Suprapubic skin (tissue), 4 donors: ENCODE data around the gene DDR2. TPM values are rescaled to one million over a fixed set of nuclear protein-coding genes. Genes with fewer than 3 reads are reported as not detected.
"Not testable (repeated sequence)": the region's sequence is repeated elsewhere in the genome, so short reads cannot be mapped to it uniquely, and the experiment has no call there.

Experiments used
- DNase-seq, 2 donors: peaks; one replicate each; pipeline ENCODE4 v3.0.0-alpha.2; 2019; ENCODE audit warnings: low spot score in 2 of 2
- H3K27ac ChIP-seq: fragments of 200-600 bp; sonication (generic); one replicate; pipeline ENCODE4 v1.5.1; 2019
- H3K27me3 ChIP-seq: fragments of 200-600 bp; sonication (generic); one replicate; pipeline ENCODE4 v1.5.1; 2019
- H3K36me3 ChIP-seq: fragments of 200-600 bp; sonication (generic); one replicate; pipeline ENCODE4 v1.5.1; 2019
- H3K4me1 ChIP-seq: fragments of 200-600 bp; sonication (generic); one replicate; pipeline ENCODE4 v1.5.1; 2019
- H3K4me3 ChIP-seq: fragments of 200-600 bp; sonication (generic); one replicate; pipeline ENCODE4 v1.5.1; 2019; ENCODE audit warnings: mild to moderate bottlenecking
- H3K9me3 ChIP-seq: fragments of 200-600 bp; sonication (generic); one replicate; pipeline ENCODE4 v1.5.1; 2019
- CTCF ChIP-seq, 2 donors: fragments of 200-600 bp in 1 of 2; fragments of 450-650 bp in 1 of 2; sonication (generic) in 1 of 2; IDR thresholded peaks; one replicate each; pipeline ENCODE4 v1.5.1; 2016 to 2019; ENCODE audit warnings: antibody characterized with exemption in 2 of 2, mild to moderate bottlenecking in 1 of 2, moderate library complexity in 1 of 2
- EP300 ChIP-seq: sonication (generic); formaldehyde crosslinking; IDR thresholded peaks from one replicate; pipeline ENCODE4 v1.6.1; 2017; ENCODE audit warnings: antibody characterized with exemption
- POLR2A ChIP-seq, 2 donors: fragments of 450-650 bp; IDR thresholded peaks; one replicate each; pipeline ENCODE4 v1.6.1; 2017; ENCODE audit warnings: antibody characterized with exemption in 2 of 2, mild to moderate bottlenecking in 2 of 2, moderate library complexity in 2 of 2
- POLR2AphosphoS5 ChIP-seq, 3 donors: sonication (generic); formaldehyde crosslinking; IDR thresholded peaks; one replicate each; pipeline ENCODE4 v1.6.1; 2017; ENCODE audit warnings: antibody characterized with exemption in 3 of 3
- WGBS: methylation state at CpG from one replicate; pipeline ENCODE4 v1.1.5; 2018; 5-methylcytosine and 5-hydroxymethylcytosine counted together
- total RNA-seq, 4 donors: library from RNA; depleted of rRNA; stranded (reverse); fragments of >200 nt; gene quantifications; one replicate each; pipeline ENCODE4 v1.1.0, GENCODE V29; 2016

Gene DDR2
- total RNA-seq, 4 donors from 2014 or later, result 7.7 to 50.2 (median 13.8) TPM

GRCh38 chr1:162796617-162797279 lies 164.5 kb downstream of the DDR2 start:
- not testable (repeated sequence) for H3K9me3 ChIP-seq, DNase-seq, H3K27me3 ChIP-seq, H3K4me1 ChIP-seq, H3K4me3 ChIP-seq, H3K27ac ChIP-seq
- WGBS, result 59% methylated on average over 4 of the region's 4 CpGs
- peaks cover 23% of the 10 kb centered on the region for H3K36me3 ChIP-seq

GRCh38 chr1:162799995-162800830 lies 167.9 kb downstream of the DDR2 start:
- DNase-seq, result peak in 1 of 2 donors; percentile 70
- not testable (repeated sequence) for H3K27ac ChIP-seq, H3K4me1 ChIP-seq, H3K9me3 ChIP-seq, H3K27me3 ChIP-seq, H3K4me3 ChIP-seq
- peaks cover 42% of the 10 kb centered on the region for H3K36me3 ChIP-seq
- 53% methylated on average over 6 of the region's 6 CpGs for WGBS
- peak; percentile 37 to 55 for TF ChIP-seq CTCF (IDR thresholded peaks at IDR 0.05)

- not testable (repeated sequence) for DNase-seq, H3K27me3 ChIP-seq, H3K4me3 ChIP-seq, H3K4me1 ChIP-seq, H3K9me3 ChIP-seq, H3K27ac ChIP-seq
- 83% methylated on average over 2 of the region's 2 CpGs for whole genome bisulfite sequencing
- H3K36me3 ChIP-seq, result peaks cover 30% of the 10 kb centered on the region
Observed at GRCh38 chr1:162807503-162807902, 175.2 kb downstream of the DDR2 start.

- not testable (repeated sequence) for H3K27me3 ChIP-seq, H3K27ac ChIP-seq, H3K36me3 ChIP-seq, H3K4me3 ChIP-seq, H3K9me3 ChIP-seq, H3K4me1 ChIP-seq, DNase-seq
- WGBS, result 98% methylated on average over 2 of the region's 2 CpGs
Observed at GRCh38 chr1:162812357-162812756, 180.1 kb downstream of the DDR2 start.

- WGBS, result 87% methylated on average over 2 of the region's 2 CpGs
- H3K27me3 ChIP-seq, H3K4me3 ChIP-seq, H3K36me3 ChIP-seq, H3K27ac ChIP-seq, DNase-seq, H3K9me3 ChIP-seq: not testable (repeated sequence)
- peaks cover 12% of the 10 kb centered on the region for H3K4me1 ChIP-seq
Observed at GRCh38 chr1:162818136-162818535, 185.9 kb downstream of the DDR2 start.

GRCh38 chr1:162818666-162819065 lies 186.4 kb downstream of the DDR2 start:
- not testable (repeated sequence) for H3K9me3 ChIP-seq, DNase-seq, H3K27me3 ChIP-seq, H3K27ac ChIP-seq, H3K36me3 ChIP-seq, H3K4me3 ChIP-seq
- 100% methylated on average over 1 of the region's 1 CpG for WGBS
- H3K4me1 ChIP-seq, result peaks cover 12% of the 10 kb centered on the region

- H3K27me3 ChIP-seq, result peaks cover 12% of the 10 kb centered on the region
- no peaks in the 10 kb centered on the region for H3K36me3 ChIP-seq
- peak overlapping the region; percentile 46 for H3K4me3 ChIP-seq
- H3K27ac ChIP-seq, result no peak overlapping the region
- TF ChIP-seq POLR2A (IDR thresholded peaks at IDR 0.05) (no peak), EP300 (no peak)
- no peak for DNase-seq
- whole genome bisulfite sequencing, result 5% methylated on average over 31 of the region's 44 CpGs
- H3K9me3 ChIP-seq, result no peaks in the 10 kb centered on the region
- H3K4me1 ChIP-seq, result peaks cover 12% of the 10 kb centered on the region
Observed at GRCh38 chr1:162822391-162823200, 190.3 kb downstream of the DDR2 start.

GRCh38 chr1:162823231-162823630 lies 191.0 kb downstream of the DDR2 start:
- H3K4me3 ChIP-seq, result no peak overlapping the region
- TF ChIP-seq POLR2A (IDR thresholded peaks at IDR 0.05) (no peak), CTCF (IDR thresholded peaks at IDR 0.05) (no peak), EP300 (no peak), POLR2AphosphoS5 (IDR thresholded peaks at IDR 0.05) (no peak)
- WGBS, result 67% methylated on average over 3 of the region's 3 CpGs

More at GRCh38 chr1:162823231-162823630, 191.0 kb downstream of the DDR2 start:
- H3K9me3 ChIP-seq, result no peaks in the 10 kb centered on the region
- H3K4me1 ChIP-seq, result peaks cover 12% of the 10 kb centered on the region
- DNase-seq, result no peak
- H3K27ac ChIP-seq, result no peak overlapping the region
- peaks cover 12% of the 10 kb centered on the region for H3K27me3 ChIP-seq
- no peaks in the 10 kb centered on the region for H3K36me3 ChIP-seq
